T1000 (cell line): ENCODE data around the gene DENND2C.
A peak's percentile ranks its signal among the peaks of the same experiment; 100 is the strongest.

Experiments used
- DNase-seq: peaks from one replicate; lab custom pipeline; 2025; ENCODE audit warnings: mixed read lengths; lab: John Stamatoyannopoulos, UW

The DENND2C gene, protein sequence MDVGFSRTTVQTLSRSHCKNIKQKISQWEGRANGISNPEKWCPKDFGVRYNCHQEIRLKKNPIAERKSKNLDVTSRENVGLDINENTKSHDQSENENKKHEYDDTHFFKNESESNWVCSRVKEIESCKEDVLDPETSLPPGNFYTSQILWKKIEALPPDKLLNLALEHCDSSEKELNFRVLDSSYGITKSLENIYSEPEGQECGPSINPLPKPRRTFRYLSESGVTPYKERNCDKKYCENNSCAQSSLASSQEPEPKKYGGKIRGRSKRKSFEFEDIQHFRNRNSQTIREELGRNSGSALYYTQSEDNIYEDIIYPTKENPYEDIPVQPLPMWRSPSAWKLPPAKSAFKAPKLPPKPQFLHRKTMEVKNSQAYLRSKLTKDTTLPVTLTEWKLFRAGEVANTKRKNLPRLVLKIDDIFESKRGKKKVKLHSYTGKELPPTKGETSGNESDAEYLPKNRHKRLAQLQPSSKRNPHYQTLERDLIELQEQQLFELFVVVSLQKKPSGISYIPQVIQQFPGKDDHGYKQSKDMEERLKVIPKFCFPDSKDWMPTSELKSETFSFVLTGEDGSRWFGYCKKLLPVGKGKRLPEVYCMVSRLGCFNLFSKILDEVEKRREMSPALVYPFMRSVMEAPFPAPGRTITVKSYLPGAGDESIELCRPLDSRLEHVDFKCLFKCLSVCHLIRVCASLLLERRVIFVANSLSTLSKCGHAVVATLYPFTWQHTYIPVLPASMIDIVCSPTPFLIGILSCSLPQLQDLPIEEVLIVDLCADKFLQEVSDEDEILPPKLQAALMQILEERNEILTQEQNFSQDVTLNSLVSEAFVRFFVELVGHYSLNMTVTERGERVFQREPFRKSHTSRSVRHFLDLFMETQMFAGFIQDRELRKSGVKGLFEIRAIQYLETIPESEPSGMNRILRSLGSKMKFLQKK

DNA sequence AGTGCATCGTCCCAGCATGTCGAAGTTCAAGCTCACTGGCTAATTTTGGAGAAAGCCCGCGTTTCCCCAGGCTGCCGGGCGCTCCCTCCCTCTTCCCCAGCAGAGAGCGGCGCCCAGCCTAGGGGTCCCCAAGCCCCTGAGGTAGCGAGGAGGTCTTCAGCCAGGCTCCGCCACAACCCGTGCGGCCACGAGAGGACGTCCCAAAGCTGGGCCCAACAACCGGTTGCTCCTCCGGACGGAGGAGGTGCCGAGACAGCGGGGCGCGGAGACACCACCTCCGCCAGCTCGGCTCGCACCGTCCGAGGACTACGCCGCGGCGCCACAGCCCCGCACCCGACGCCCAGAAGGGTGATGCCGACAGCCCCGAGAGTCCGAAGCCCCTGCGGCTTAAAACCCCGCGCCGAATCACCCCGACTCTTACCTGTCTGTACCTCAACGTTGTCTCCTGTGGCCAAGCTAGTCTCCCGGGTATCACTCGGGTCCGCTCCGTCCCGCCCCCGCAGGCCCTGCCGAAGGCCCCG lies at the start of gene DENND2C:
DENND2C (minus strand) TSS at position 488 of the 521 bp plus-strand sequence. CDS start 44,065 bp downstream, outside the sequence.
- DNase-seq, result peak; percentile 80

DNA sequence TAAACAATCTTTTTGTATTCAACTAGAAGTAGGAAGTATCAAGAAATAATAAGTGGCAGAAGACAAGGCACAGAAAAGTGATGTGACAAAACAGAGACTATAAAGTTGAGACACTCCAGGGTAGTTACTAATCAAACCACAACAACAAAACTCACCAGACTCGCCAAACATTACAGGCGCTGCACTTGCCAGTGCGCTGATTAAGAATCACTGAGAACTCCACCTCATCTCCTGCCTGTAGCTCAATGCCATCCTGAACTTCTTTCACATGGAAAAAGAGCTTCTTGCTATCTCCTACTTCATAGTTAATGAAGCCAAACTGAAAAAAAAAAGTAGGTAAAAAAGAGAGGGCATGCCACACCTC lies 49.6 kb upstream of the DENND2C start:
- DNase-seq, result no peak

- DNase-seq, result no peak
Measured at GRCh38 chr1:114718661-114719423, 49.0 kb upstream of the DENND2C start.

GRCh38 chr1:114716304-114717170 lies 46.7 kb upstream of the DENND2C start, which contains the start of gene NRAS:
NRAS (minus strand) TSS chr1:114716771; CDS start chr1:114716160, 611 bp downstream.
- DNase-seq, result peak; percentile 87

- DNase-seq, result no peak
Measured at GRCh38 chr1:114715952-114716303, 46.1 kb upstream of the DENND2C start.

- no peak for DNase-seq
Measured at GRCh38 chr1:114712977-114713376, 43.1 kb upstream of the DENND2C start.

GRCh38 chr1:114710360-114710759 lies 40.5 kb upstream of the DENND2C start:
- no peak for DNase-seq

DNA sequence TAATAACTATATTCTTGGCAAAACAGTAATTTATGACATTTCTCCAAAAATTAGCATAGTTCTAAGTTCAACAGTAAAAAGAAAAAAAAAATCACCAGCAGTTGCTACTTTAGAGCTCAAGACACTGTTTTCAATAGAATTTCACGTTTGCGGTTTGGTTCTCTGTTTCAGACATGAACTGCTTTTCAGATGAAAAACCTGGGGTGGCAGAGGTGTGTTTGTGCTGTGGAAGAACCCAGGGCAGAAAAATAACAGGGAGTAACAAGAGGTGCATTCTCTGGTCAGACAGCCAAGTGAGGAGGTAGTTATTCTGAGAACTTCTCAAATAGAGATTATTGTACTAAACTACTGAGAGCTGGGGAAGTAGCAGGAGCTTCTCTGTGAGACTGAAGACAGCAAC lies 37.8 kb upstream of the DENND2C start:
- DNase-seq, result no peak

GRCh38 chr1:114703242-114703641 lies 33.4 kb upstream of the DENND2C start:
- DNase-seq, result no peak

DNA sequence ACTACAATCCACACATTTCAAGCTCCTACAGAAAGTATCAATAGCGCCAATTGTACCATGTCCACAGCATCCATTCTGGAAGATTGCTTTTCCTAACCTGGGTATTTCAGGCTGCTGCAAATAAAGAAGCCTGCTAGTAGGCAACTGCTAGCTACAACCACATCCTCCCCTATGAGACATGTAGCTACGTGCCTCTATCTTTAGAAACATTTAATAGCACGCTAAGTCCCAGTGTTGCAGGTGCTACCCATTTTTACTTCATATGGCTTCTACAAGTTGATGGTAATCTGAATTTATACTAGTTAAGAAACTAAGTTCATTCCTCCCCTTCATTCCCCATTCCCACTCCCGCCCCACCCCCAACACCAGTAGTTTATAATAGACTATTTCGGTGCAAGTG lies 32.9 kb upstream of the DENND2C start:
- DNase-seq, result no peak

DNA sequence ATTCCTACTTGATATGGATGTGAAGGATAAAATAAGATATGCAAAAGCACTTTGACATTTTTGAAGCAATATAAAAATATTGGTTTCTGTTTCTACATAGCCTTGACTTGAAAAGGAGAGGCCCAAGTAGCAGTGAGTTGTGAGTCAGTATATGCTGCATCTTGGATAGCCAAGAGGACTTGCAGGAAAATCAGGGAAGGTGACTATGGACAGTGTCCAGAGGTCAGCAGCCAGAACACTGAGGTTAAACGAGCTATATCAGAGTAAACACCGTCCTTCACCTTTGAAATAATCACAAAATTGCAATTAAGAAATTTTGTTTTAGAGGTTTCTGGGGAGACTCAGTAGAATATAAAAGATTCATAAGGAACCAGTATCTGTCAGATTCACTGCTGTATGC lies 32.1 kb upstream of the DENND2C start:
- DNase-seq, result no peak

GRCh38 chr1:114700036-114700600 lies 30.3 kb upstream of the DENND2C start:
- no peak for DNase-seq

- no peak for DNase-seq
Measured at GRCh38 chr1:114696810-114697209, 27.0 kb upstream of the DENND2C start.

GRCh38 chr1:114695430-114696058 lies 25.7 kb upstream of the DENND2C start, which contains the start of gene AMPD1:
AMPD1 (minus strand) TSS chr1:114695546; CDS start chr1:114695471, 75 bp downstream.
- no peak for DNase-seq

DNA sequence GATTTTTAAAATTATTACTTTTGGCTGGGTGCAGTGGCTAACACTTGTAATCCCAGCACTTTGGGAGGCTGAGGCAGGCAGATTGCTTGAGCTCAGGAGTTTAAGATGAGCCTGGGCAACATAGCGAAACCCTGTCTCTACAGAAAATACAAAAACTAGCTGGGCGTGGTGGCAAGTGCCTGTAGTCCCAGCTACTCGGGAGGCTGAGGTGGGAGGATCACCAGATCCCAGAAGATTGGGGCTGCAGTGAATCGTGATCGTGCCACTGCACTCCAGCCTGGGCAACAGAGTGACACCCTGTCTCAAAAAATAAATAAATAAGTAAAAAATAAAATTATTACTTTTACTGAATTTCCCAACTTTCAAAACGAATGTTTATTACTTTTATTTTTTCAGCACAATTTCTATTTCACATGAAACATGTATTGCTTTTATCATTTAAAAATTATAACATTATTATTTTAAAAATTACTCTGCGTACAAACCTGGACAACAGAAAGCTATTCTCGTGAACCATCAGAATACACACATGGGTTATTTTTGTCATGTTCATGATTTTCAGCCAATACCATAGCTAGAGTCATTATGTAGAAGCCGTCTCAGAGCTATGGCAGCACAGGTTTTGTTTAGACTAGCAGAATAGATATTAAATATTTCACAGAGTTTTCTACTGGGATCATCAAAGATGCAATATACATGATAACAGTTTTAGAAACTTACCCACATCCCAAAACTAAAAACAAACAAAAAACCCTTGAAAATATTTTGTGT lies 24.9 kb upstream of the DENND2C start:
- no peak for DNase-seq

DNA sequence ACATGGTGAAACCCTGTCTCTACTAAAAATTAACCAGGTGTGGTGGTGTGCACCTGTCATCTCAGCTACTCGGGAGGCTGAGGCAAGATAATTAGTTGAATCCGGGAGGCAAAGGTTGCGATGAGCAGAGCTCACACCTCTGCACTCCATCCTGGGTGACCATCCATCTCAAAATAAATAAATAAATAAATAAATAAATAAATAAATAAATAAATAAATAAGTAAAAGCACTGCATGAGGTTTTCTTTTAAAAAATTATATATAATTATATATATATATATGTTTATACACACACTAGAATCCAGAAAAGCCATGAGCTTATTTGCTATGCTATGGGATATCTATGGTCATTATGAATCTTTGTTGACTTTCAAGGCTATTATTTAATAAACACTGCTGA lies 23.1 kb upstream of the DENND2C start:
- no peak for DNase-seq

GRCh38 chr1:114691061-114691460 lies 21.2 kb upstream of the DENND2C start:
- no peak for DNase-seq

- no peak for DNase-seq
Measured at GRCh38 chr1:114690148-114690547, 20.3 kb upstream of the DENND2C start.

- no peak for DNase-seq
Measured at GRCh38 chr1:114688526-114688925, 18.7 kb upstream of the DENND2C start.
